ENCODE data around the gene HIPK2. TPM values are rescaled to one million over a fixed set of nuclear protein-coding genes. Genes with fewer than 3 reads are reported as not detected.
A peak's percentile ranks its signal among the peaks of the same experiment; 100 is the strongest.
"Not testable (repeated sequence)": the region's sequence is repeated elsewhere in the genome, so short reads cannot be mapped to it uniquely, and the experiment has no call there.

Gene HIPK2
- total and polyA plus RNA-seq, 12 donors = 19.7 to 203 (median 127) TPM

GRCh38 chr7:139673230-139673629 lies 104.6 kb downstream of the HIPK2 start:
- peaks cover 3 to 32% (median 22%) of the 10 kb centered on the region in 9 donors for H3K4me1 ChIP-seq
- peak overlapping the region; percentile 34 to 77 (median 58) for H3K27ac ChIP-seq
- no peak overlapping the region for H3K4me3 ChIP-seq
- peaks cover 0 to 1% (median 0%) of the 10 kb centered on the region in 11 donors for H3K9me3 ChIP-seq
- ATAC-seq (peak in 7 of 8 donors; percentile 34 to 73 (median 53)), DNase-seq (no peak)
- intact Hi-C loops (cut with DNase I) = no loop called here
- WGBS, 2 donors = 64 to 73% methylated on average over 5 of the region's 5 CpGs
- H3K27me3 ChIP-seq = no peaks in the 10 kb centered on the region
- TF ChIP-seq CTCF (IDR thresholded peaks at IDR 0.05) = no peak
- H3K36me3 ChIP-seq = peaks cover 0 to 23% (median 0%) of the 10 kb centered on the region in 9 donors

GRCh38 chr7:139671967-139672366 lies 105.8 kb downstream of the HIPK2 start:
- ATAC-seq = no peak
- intact Hi-C loops (cut with DNase I) = no loop called here
- H3K27ac ChIP-seq = peak overlapping the region in 1 of 10 donors; percentile 77

GRCh38 chr7:139670662-139671061 lies 107.1 kb downstream of the HIPK2 start:
- intact Hi-C loops (cut with DNase I); H3K27me3 ChIP-seq; H3K9me3 ChIP-seq; DNase-seq; ATAC-seq; H3K4me3 ChIP-seq; H3K27ac ChIP-seq: not testable (repeated sequence)
- 98 to 99% methylated on average over 7 of the region's 7 CpGs for WGBS, 2 donors
- peaks cover 3 to 51% (median 24%) of the 10 kb centered on the region in 9 donors for H3K4me1 ChIP-seq
- peaks cover 0 to 29% (median 0%) of the 10 kb centered on the region in 9 donors for H3K36me3 ChIP-seq

More at GRCh38 chr7:139671967-139672366, 105.8 kb downstream of the HIPK2 start:
- DNase-seq = no peak
- H3K4me3 ChIP-seq = no peak overlapping the region
- 96 to 97% methylated on average over 3 of the region's 3 CpGs for whole genome bisulfite sequencing, 2 donors
- H3K4me1 ChIP-seq = peaks cover 3 to 42% (median 29%) of the 10 kb centered on the region in 9 donors
- no peak for TF ChIP-seq CTCF (IDR thresholded peaks at IDR 0.05)
- H3K9me3 ChIP-seq = no peaks in the 10 kb centered on the region
- no peaks in the 10 kb centered on the region for H3K27me3 ChIP-seq
- H3K36me3 ChIP-seq = peaks cover 0 to 23% (median 0%) of the 10 kb centered on the region in 9 donors

- peaks cover 0 to 38% (median 16%) of the 10 kb centered on the region in 9 donors for H3K4me1 ChIP-seq
- H3K4me3 ChIP-seq = no peak overlapping the region
- no peaks in the 10 kb centered on the region for H3K9me3 ChIP-seq
- WGBS, 2 donors = 81% methylated on average over 11 of the region's 11 CpGs
- no peak for DNase-seq
- ATAC-seq = no peak
- intact Hi-C loops (cut with DNase I) = no loop called here
- H3K27ac ChIP-seq = no peak overlapping the region
- H3K36me3 ChIP-seq = peaks cover 0 to 21% (median 0%) of the 10 kb centered on the region in 9 donors
- H3K27me3 ChIP-seq = no peaks in the 10 kb centered on the region
- TF ChIP-seq CTCF (IDR thresholded peaks at IDR 0.05) = no peak
Observed at GRCh38 chr7:139669106-139670061, 108.4 kb downstream of the HIPK2 start.
